ENCODE measurements around the gene FTL. TPM values are rescaled to one million over a fixed set of nuclear protein-coding genes. Genes with fewer than 3 reads are reported as not detected.

FTL gene
- total RNA-seq, 1 donor: 5,494 TPM

DNA sequence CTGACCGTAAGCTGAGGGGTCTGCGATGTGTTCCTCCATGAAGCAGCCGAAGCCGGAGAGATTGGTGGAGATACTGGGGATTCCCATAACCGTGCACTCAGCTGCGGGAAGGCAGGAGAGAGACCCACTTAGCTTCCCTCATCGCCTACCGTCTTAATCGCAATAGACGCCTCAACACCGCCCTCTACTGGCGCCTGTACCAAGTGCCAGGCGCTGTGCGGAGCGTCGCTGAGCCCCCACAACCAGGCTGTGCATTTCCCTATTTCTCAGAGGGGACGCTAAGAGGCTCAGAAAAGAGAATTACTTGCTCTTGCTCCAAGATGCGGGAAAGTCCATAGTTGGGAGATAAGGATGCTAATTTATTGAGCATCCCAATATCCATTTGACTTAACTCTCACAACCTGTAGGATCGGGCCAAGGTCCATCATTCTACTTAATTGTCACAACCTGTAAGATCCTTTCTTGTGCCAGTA, 5.8 kb downstream of the FTL start:
- H3K4me3 ChIP-seq (ENCODE audit: low read depth, low read length): no peak overlapping the region
- peak; percentile 87 for DNase-seq (ENCODE audit: low read depth)
- TF ChIP-seq, protein P1, sequence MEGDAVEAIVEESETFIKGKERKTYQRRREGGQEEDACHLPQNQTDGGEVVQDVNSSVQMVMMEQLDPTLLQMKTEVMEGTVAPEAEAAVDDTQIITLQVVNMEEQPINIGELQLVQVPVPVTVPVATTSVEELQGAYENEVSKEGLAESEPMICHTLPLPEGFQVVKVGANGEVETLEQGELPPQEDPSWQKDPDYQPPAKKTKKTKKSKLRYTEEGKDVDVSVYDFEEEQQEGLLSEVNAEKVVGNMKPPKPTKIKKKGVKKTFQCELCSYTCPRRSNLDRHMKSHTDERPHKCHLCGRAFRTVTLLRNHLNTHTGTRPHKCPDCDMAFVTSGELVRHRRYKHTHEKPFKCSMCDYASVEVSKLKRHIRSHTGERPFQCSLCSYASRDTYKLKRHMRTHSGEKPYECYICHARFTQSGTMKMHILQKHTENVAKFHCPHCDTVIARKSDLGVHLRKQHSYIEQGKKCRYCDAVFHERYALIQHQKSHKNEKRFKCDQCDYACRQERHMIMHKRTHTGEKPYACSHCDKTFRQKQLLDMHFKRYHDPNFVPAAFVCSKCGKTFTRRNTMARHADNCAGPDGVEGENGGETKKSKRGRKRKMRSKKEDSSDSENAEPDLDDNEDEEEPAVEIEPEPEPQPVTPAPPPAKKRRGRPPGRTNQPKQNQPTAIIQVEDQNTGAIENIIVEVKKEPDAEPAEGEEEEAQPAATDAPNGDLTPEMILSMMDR (IDR thresholded peaks at IDR 0.05; ENCODE audit: insufficient read depth, low read length): peak; percentile 93

DNA sequence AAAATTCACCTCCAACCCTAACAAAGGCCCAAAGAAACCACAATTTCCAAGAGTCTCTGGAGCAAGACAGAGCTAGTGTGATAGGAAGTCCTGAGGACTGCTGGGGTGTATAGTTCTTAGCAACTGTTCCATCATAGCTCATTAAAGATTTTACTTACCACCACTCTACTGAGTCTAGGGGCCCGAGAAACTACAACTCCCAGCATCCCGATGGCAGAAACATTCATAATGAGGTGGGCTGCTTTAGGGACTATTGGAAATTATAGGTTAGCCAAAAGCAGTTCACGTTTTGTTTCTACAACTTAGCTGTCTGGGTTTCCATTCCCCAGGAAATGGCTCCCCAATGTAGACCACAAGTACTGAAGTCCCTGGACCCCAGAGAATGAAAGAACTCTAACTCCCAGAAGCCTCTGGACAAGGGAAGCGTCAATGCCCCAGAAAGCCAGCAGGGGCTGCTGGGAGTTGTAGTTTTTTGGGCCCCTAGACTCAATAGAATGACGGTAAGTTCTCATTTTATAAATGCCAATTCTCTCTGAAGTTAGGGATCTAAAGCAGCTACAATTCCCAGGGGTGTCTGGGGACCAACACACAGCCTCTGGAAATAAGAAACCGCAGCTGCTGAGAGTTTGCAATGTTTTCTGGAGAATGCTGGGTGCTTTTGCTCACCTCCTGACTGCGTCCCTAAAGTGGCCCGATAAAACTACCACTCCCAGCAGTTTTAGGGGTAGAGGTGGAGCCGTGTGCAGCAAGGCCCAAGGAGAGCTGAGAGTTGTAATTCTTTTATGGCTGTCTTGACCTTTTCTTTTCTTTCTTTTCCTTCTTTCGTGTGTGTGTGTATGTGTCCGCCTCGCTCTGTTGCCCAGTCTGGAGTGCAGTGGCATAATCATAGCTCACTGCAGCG, 11.1 kb downstream of the FTL start:
- DNase-seq (ENCODE audit: low read depth): no peak
- TF ChIP-seq, protein P1 (IDR thresholded peaks at IDR 0.05; ENCODE audit: insufficient read depth, low read length): peak; percentile 23

DNA sequence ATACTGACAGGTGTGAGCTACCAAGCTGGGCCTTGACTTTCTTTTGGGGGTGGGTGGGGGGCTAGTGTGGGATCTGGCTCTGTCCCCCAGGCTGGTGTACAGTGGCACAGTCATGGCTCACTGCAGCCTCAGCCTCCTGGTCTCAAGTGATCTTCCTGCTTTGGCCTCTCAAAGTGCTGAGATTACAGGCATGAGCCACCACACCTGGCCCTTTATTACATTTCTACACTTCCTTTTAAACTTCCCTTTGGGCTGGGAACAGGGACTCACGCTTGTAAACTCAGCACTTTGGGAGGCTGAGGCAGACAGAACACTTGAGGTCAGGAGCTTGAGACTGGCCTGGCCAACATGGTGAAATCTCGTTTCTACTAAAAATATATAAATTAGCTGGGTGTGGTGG, 12.0 kb downstream of the FTL start:
- no peak for DNase-seq (ENCODE audit: low read depth)
- TF ChIP-seq, protein P1 (IDR thresholded peaks at IDR 0.05; ENCODE audit: insufficient read depth, low read length): no peak
- H3K4me3 ChIP-seq (ENCODE audit: low read depth, low read length): no peak overlapping the region

More for the DNA sequence above, 11.1 kb downstream of the FTL start:
- H3K4me3 ChIP-seq (ENCODE audit: low read depth, low read length): no peak overlapping the region

DNA sequence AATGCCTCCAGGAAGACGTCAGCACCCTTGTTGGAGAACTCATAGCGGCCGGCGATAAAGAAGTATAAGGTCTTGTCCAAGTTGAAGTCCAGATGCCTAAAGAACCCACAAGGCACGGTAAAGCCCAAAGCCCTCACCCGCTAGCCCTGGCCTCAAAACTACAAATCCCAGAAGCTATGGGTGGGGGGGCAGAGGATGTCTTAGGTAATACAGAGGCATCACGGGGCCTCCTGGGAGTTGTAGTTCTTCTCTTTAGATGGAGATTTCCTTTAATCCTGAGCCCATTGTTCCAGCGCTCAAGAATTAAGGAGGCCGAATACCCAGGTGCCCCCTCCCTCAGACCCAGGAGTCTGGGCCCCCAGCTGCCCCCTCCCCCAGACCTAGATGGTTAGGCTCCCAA, 17.2 kb downstream of the FTL start:
- TF ChIP-seq, protein P1 (IDR thresholded peaks at IDR 0.05; ENCODE audit: insufficient read depth, low read length): no peak
- no peak for DNase-seq (ENCODE audit: low read depth)
- no peak overlapping the region for H3K4me3 ChIP-seq (ENCODE audit: low read depth, low read length)

DNA sequence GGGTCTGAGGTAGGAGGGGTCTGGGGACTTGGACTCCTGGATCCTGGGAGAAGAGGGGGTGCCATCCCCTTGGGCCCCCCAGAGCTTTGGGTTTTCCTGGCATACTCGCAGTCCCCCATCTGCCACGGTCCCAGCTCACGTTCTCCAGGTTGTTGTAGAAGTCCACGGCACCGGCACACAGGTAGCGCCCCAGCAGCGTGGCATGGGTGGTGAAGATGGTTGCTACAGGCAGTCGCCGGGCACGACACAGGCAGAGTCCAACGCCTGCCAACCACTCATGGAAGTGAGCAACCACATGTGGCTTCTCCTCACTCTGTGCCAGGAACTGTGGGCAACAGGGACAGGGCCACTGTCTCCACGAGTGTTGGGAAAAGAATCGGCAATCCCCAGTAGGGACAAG, 20.6 kb downstream of the FTL start:
- H3K4me3 ChIP-seq (ENCODE audit: low read depth, low read length): no peak overlapping the region
- TF ChIP-seq, protein P1 (IDR thresholded peaks at IDR 0.05; ENCODE audit: insufficient read depth, low read length): no peak
- DNase-seq (ENCODE audit: low read depth): no peak

DNA sequence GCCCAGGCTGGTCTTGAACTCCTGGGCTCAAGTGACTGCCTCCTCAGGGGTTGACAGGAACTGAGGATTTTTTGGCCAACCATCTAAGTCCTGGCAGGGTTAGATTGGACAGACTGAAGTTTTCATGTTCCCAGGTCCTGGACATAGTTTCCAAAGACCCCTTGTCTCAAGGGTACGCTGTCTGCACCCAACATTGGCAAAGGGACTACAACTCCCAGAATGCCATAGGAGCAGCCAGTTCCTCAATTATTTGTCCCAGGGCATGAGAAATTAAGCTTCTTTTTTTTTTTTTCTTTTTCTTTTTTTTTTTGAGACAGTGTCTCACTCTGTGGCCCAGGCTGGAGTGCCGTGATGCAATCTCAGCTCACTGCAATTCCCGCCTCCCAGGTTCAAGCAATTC, 21.1 kb downstream of the FTL start:
- no peak for DNase-seq (ENCODE audit: low read depth)
- H3K4me3 ChIP-seq (ENCODE audit: low read depth, low read length): no peak overlapping the region
- TF ChIP-seq, protein P1 (IDR thresholded peaks at IDR 0.05; ENCODE audit: insufficient read depth, low read length): no peak

All from fibroblast of the aortic adventitia (primary cell).